ENCODE data around the gene KRTAP17-1.

DNA sequence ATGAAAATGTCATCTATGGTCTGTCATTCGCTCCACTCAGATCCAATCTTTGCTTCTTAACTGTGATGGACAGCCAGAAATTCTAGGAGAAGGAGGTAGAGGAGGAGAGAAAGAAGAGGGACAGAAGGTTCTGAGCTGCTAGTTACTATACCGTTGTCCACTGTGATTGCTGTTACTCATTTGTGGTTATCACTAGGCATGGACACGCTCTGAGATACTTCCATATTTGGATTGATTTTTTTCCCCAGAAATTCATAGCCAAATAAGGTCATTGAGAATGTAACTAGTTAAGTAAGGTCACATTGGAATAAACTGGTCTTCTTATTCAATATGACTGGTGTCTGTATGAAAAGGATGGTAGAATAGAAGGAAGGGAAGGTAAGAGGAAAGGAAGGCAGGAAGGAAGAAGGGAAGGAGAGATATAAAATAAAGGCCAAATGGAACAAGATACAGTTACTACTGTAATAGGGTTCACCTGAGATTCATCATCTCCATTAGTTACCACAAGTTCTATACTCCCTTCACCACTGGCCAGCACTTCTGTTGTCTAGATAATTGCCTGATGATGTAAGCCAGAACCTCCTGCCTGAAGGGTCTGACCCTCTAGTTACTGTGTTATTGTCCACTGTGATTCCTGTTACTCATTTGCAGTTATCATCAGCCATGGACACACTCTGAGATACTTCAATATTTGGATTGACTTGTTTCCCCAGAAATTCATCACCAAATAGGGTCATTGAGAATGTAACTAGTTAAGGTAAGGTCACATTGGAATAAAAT is 37.1 kb downstream of the KRTAP17-1 start:
- TF ChIP-seq, protein P1, sequence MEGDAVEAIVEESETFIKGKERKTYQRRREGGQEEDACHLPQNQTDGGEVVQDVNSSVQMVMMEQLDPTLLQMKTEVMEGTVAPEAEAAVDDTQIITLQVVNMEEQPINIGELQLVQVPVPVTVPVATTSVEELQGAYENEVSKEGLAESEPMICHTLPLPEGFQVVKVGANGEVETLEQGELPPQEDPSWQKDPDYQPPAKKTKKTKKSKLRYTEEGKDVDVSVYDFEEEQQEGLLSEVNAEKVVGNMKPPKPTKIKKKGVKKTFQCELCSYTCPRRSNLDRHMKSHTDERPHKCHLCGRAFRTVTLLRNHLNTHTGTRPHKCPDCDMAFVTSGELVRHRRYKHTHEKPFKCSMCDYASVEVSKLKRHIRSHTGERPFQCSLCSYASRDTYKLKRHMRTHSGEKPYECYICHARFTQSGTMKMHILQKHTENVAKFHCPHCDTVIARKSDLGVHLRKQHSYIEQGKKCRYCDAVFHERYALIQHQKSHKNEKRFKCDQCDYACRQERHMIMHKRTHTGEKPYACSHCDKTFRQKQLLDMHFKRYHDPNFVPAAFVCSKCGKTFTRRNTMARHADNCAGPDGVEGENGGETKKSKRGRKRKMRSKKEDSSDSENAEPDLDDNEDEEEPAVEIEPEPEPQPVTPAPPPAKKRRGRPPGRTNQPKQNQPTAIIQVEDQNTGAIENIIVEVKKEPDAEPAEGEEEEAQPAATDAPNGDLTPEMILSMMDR (IDR thresholded peaks at IDR 0.05; ENCODE audit: poor library complexity, severe bottlenecking), result no peak
- TF ChIP-seq REST (IDR thresholded peaks at IDR 0.05; ENCODE audit: borderline replicate concordance), result no peak
- TF ChIP-seq MXI1 (conservative IDR thresholded peaks at IDR 0.05; ENCODE audit: poor library complexity, severe bottlenecking), result no peak
- TF ChIP-seq SMC3 (conservative IDR thresholded peaks at IDR 0.05; ENCODE audit: poor library complexity), result no peak
